NOMO-1 treated with dmso at 0.1 percent for 144 hours (cell line): ENCODE results near the gene PCNX3.
"Not testable (repeated sequence)": the region's sequence is repeated elsewhere in the genome, so short reads cannot be mapped to it uniquely, and the experiment has no call there.

Experiments used
- DNase-seq: peaks from one replicate; lab custom pipeline; 2025; ENCODE audit not compliant: unreplicated experiment; lab: John Stamatoyannopoulos, UW

The PCNX3 gene

GRCh38 chr11:65680192-65680743, 64.7 kb downstream of the PCNX3 start:
- DNase-seq = no peak

- DNase-seq = not testable (repeated sequence)
Observed at GRCh38 chr11:65683480-65683879, 67.9 kb downstream of the PCNX3 start.

- DNase-seq = no peak
Observed at GRCh38 chr11:65685981-65686380, 70.4 kb downstream of the PCNX3 start.
